DMS153 (cell line): Measurements from ENCODE around the gene NLRP4.

Source experiments
- DNase-seq: peaks from one replicate; lab custom pipeline; 2025; lab: John Stamatoyannopoulos, UW

Gene NLRP4

GRCh38 chr19:55836340-55836739 is at the start of gene NLRP4:
NLRP4 (plus strand) TSS chr19:55836540; CDS start chr19:55852081, 15,541 bp downstream.
- DNase-seq, result peak; percentile 62

- DNase-seq, result no peak
Observed at GRCh38 chr19:55795021-55795420, 41.3 kb upstream of the NLRP4 start.

GRCh38 chr19:55801416-55801815 is 34.9 kb upstream of the NLRP4 start:
- DNase-seq, result no peak

- no peak for DNase-seq
Observed at GRCh38 chr19:55802281-55802680, 34.1 kb upstream of the NLRP4 start.

- peak; percentile 96 for DNase-seq
Observed at GRCh38 chr19:55809381-55810058, 26.8 kb upstream of the NLRP4 start.

GRCh38 chr19:55811340-55811739 is 25.0 kb upstream of the NLRP4 start:
- no peak for DNase-seq

- DNase-seq, result no peak
Observed at GRCh38 chr19:55812449-55812848, 23.9 kb upstream of the NLRP4 start.

GRCh38 chr19:55813906-55814305 is 22.4 kb upstream of the NLRP4 start:
- DNase-seq, result no peak

GRCh38 chr19:55820037-55820436 is 16.3 kb upstream of the NLRP4 start:
- no peak for DNase-seq

GRCh38 chr19:55830656-55831055 is 5.7 kb upstream of the NLRP4 start:
- DNase-seq, result no peak

- DNase-seq, result no peak
Observed at GRCh38 chr19:55831846-55832245, 4.5 kb upstream of the NLRP4 start, which contains the start of gene NLRP11. NLRP11 (minus strand) TSS chr19:55831999; CDS start chr19:55818174, 13,825 bp downstream.

GRCh38 chr19:55832676-55833075 is 3.7 kb upstream of the NLRP4 start:
- no peak for DNase-seq

- DNase-seq, result no peak
Observed at GRCh38 chr19:55838251-55838650, 1.9 kb downstream of the NLRP4 start.

GRCh38 chr19:55838906-55839305 is 2.6 kb downstream of the NLRP4 start:
- no peak for DNase-seq

- DNase-seq, result no peak
Observed at GRCh38 chr19:55855160-55855559, 18.8 kb downstream of the NLRP4 start.

- no peak for DNase-seq
Observed at GRCh38 chr19:55857149-55857548, 20.8 kb downstream of the NLRP4 start.

- no peak for DNase-seq
Observed at GRCh38 chr19:55857974-55858373, 21.6 kb downstream of the NLRP4 start.

- no peak for DNase-seq
Observed at GRCh38 chr19:55858401-55858800, 22.1 kb downstream of the NLRP4 start.

GRCh38 chr19:55858969-55859368 is 22.6 kb downstream of the NLRP4 start:
- no peak for DNase-seq

- no peak for DNase-seq
Observed at GRCh38 chr19:55866521-55866920, 30.2 kb downstream of the NLRP4 start.

- DNase-seq, result no peak
Observed at GRCh38 chr19:55867101-55867500, 30.8 kb downstream of the NLRP4 start.

- DNase-seq, result no peak
Observed at GRCh38 chr19:55870736-55871135, 34.4 kb downstream of the NLRP4 start.

- DNase-seq, result no peak
Observed at GRCh38 chr19:55877211-55877610, 40.9 kb downstream of the NLRP4 start.

GRCh38 chr19:55882626-55883025 is 46.3 kb downstream of the NLRP4 start:
- DNase-seq, result no peak
